Right renal cortex interstitium (tissue), 3 donors: ENCODE results near the gene FAM72A. TPM values are rescaled to one million over a fixed set of nuclear protein-coding genes. Genes with fewer than 3 reads are reported as not detected.
"Not testable (repeated sequence)": the region's sequence is repeated elsewhere in the genome, so short reads cannot be mapped to it uniquely, and the experiment has no call there.

Experiments
- DNase-seq, 3 donors: peaks; one replicate each; pipeline ENCODE4 v3.0.0-alpha.2; 2013; ENCODE audit warnings: low read depth in 3 of 3, low spot score in 2 of 3
- polyA plus RNA-seq, 3 donors: library from polyadenylated mRNA; unstranded; fragments of 120-200 nt; gene quantifications; one replicate each; pipeline ENCODE4 v1.2.1, GENCODE V29; 2013; ENCODE audit not compliant: insufficient read length in 3 of 3

FAM72A gene
- polyA plus RNA-seq, 3 donors, result 4.7 to 5.6 (median 5.0) TPM

- DNase-seq, result not testable (repeated sequence)
Observed at GRCh38 chr1:206173110-206173719, 29.4 kb downstream of the FAM72A start.

GRCh38 chr1:206169794-206170193, 32.8 kb downstream of the FAM72A start:
- DNase-seq, result not testable (repeated sequence)

GRCh38 chr1:206167350-206168029, 35.1 kb downstream of the FAM72A start:
- DNase-seq, result not testable (repeated sequence)

- no peak for DNase-seq
Observed at GRCh38 chr1:206145771-206146290, 56.8 kb downstream of the FAM72A start.

GRCh38 chr1:206144605-206145004, 58.0 kb downstream of the FAM72A start:
- no peak for DNase-seq

GRCh38 chr1:206143537-206144172, 59.0 kb downstream of the FAM72A start:
- no peak for DNase-seq

GRCh38 chr1:206142770-206143169, 59.9 kb downstream of the FAM72A start:
- DNase-seq, result no peak

GRCh38 chr1:206142011-206142410, 60.6 kb downstream of the FAM72A start:
- no peak for DNase-seq

- no peak for DNase-seq
Observed at GRCh38 chr1:206136241-206136640, 66.4 kb downstream of the FAM72A start.

Other genes with a start within 250 kb of the FAM72A start
- 1 to 10 TPM; 2.3 to 2.4 (median 2.3) TPM for gene RAB7B, start 199.4 kb downstream of the FAM72A start, polyA plus RNA-seq
- under 1 TPM; 0.14 to 0.19 (median 0.19) TPM for gene CTSE, start 178.9 kb downstream of the FAM72A start, polyA plus RNA-seq
- 1 to 10 TPM; 1.6 to 3.4 (median 3.0) TPM for gene RHEX, start 149.7 kb downstream of the FAM72A start, polyA plus RNA-seq
- gene AVPR1B, start 85.5 kb downstream of the FAM72A start, polyA plus RNA-seq, result under 1 TPM; 0.65 to 0.72 (median 0.69) TPM
- gene SRGAP2, start 702 bp upstream of the FAM72A start, polyA plus RNA-seq, result 10 to 100 TPM; 45.0 to 51.8 (median 46.6) TPM